PC-3 (cell line): Measurements from ENCODE around the gene EWSR1. TPM values are rescaled to one million over a fixed set of nuclear protein-coding genes. Genes with fewer than 3 reads are reported as not detected.

Experiments
- ATAC-seq: fragments of 200-7000 bp; cut with Tn5 transposase; 2 replicates; pipeline ENCODE4 v1.9.1; 2020; ENCODE audit warnings: mild to moderate bottlenecking, moderate library complexity
- BruUV-seq: library from RNA; stranded (reverse); fragments of 400-500 nt; replicated peaks from 2 replicates; lab custom pipeline; 2021; lab: Mats Ljungman, UMichigan
- CTCF ChIA-PET: fragments of 300-600 bp; sonication (Branson Sonifier 250); formaldehyde crosslinking; loops from one replicate; lab custom pipeline; 2022; ENCODE audit warnings: antibody characterized with exemption; lab: Charles Lee
- POLR2A ChIA-PET: fragments of 300-600 bp; sonication (Branson Sonifier 250); formaldehyde crosslinking; loops from one replicate; lab custom pipeline; 2022; ENCODE audit warnings: antibody characterized with exemption; ENCODE audit not compliant: unreplicated experiment; lab: Charles Lee
- DNase-seq: peaks from one replicate; pipeline ENCODE4 v3.0.0-alpha.2; 2015
- H2AFZ ChIP-seq: fragments of 300-600 bp; sonication (generic); 2 replicates; pipeline ENCODE4 v1.6.0; 2016; ENCODE audit warnings: antibody characterized with exemption, low read length
- H3F3A ChIP-seq: fragments of 300-600 bp; sonication (generic); one replicate; pipeline ENCODE4 v1.6.0; 2017; ENCODE audit warnings: antibody characterized with exemption, low read length, control low read depth, mild to moderate bottlenecking; ENCODE audit not compliant: unreplicated experiment
- H3K27ac ChIP-seq: fragments of 300-600 bp; sonication (generic); 2 replicates; pipeline ENCODE4 v1.5.1; 2016; ENCODE audit warnings: mild to moderate bottlenecking, low read length
- H3K27me3 ChIP-seq: fragments of 300-600 bp; sonication (generic); 2 replicates; pipeline ENCODE4 v1.6.1; 2016; ENCODE audit warnings: low read length, mixed read lengths
- H3K36me3 ChIP-seq: fragments of 300-600 bp; sonication (generic); 2 replicates; pipeline ENCODE4 v1.6.1; 2016; ENCODE audit warnings: low read depth, mixed run types, low read length, mixed read lengths
- H3K4me1 ChIP-seq: fragments of 300-600 bp; sonication (generic); 2 replicates; pipeline ENCODE4 v1.5.1; 2016; ENCODE audit warnings: low read length; ENCODE audit not compliant: insufficient read depth
- H3K4me2 ChIP-seq: fragments of 300-600 bp; sonication (generic); 2 replicates; pipeline ENCODE4 v1.6.0; 2016; ENCODE audit warnings: low read length
- H3K4me3 ChIP-seq: fragments of 300-600 bp; sonication (generic); 2 replicates; pipeline ENCODE4 v1.5.1; 2016; ENCODE audit warnings: mild to moderate bottlenecking, low read length, mixed read lengths
- H3K79me2 ChIP-seq: fragments of 300-600 bp; sonication (generic); 2 replicates; pipeline ENCODE4 v1.6.1; 2017; ENCODE audit warnings: low read length, mixed read lengths
- H3K9ac ChIP-seq: fragments of 300-600 bp; sonication (generic); 2 replicates; pipeline ENCODE4 v1.6.0; 2016; ENCODE audit warnings: mild to moderate bottlenecking, low read length
- H3K9me2 ChIP-seq: fragments of 300-600 bp; sonication (generic); replicated peaks from 2 replicates; pipeline ENCODE4 v1.6.1; 2016; ENCODE audit warnings: mixed run types, low read length, mixed read lengths
- H3K9me3 ChIP-seq: fragments of 300-600 bp; sonication (generic); 2 replicates; pipeline ENCODE4 v1.6.1; 2016; ENCODE audit warnings: low read length, mixed read lengths
- H4K20me1 ChIP-seq: fragments of 300-600 bp; sonication (generic); 2 replicates; pipeline ENCODE4 v1.6.1; 2016; ENCODE audit warnings: low read length, mixed read lengths
- EZH2 ChIP-seq: fragments of 300-600 bp; sonication (generic); IDR thresholded peaks from one replicate; pipeline ENCODE4 v1.6.1; 2017; ENCODE audit warnings: antibody characterized with exemption, mild to moderate bottlenecking, low read length; ENCODE audit not compliant: unreplicated experiment
- EZH2phosphoT487 ChIP-seq: fragments of 300-600 bp; sonication (generic); IDR thresholded peaks from 2 replicates; pipeline ENCODE4 v1.6.1; 2018; ENCODE audit warnings: mild to moderate bottlenecking, antibody characterized with exemption, low read length, borderline replicate concordance
- intact Hi-C: fragments of 100-400 bp; cut with micrococcal nuclease; formaldehyde crosslinking; loops from 2 replicates; pipeline ENCODE4 v1.9.0; 2023
- total RNA-seq: library from RNA; depleted of rRNA; stranded (reverse); fragments of >200 nt; gene quantifications from 2 replicates; pipeline ENCODE4 v1.2.3, GENCODE V29; 2014
- TF ChIP-seq, protein P1 (sequence below): fragments of 300-600 bp; sonication (generic); conservative IDR thresholded peaks from 2 replicates; pipeline ENCODE4 v1.5.1; 2017; ENCODE audit warnings: antibody characterized with exemption, low read depth, mild to moderate bottlenecking, low read length

EWSR1 gene
- total RNA-seq, 1 experiment from 2014 or later, result 288 TPM

DNA sequence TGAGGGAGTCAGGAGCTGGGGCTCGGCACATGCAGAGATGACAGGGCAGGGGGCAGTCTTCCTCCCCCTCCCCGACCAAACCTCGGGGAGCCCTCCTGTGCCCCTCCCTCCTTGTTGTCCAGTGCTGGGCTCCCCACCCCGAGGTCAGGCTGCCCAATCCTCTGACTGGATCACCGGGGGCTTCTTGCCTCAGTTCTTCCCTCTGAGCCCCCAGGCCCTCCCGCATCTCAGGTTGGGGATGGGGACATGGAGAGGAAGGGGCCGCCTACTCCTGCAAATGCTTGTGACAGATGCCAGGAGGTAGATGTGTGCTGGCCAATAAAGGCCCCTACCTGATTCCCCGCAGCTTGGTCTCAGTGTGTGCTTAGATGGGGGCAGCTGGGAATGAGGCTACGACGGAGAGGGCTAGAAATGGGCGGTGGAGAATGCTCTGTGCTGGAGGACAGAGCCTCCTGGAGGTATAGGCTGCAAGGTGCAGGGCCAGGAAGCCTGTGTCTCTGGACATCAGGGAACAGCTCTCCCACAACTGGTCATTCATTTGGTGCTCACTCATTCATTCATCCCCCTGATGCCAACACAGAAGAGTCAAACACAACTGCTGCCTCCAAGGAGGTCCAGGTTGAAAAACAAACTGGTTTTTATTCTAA, 8.7 kb upstream of the EWSR1 start:
- Histone ChIP-seq H3K4me1 (no peaks in the 10 kb centered on the region), H4K20me1 (no peaks in the 10 kb centered on the region), H3K79me2 (no peaks in the 10 kb centered on the region), H3K9me3 (no peaks in the 10 kb centered on the region), H3K27me3 (no peaks in the 10 kb centered on the region), H3K9me2 (no peaks in the 10 kb centered on the region), H2AFZ (no peak overlapping the region), H3K4me3 (no peak overlapping the region), H3F3A (no peaks in the 10 kb centered on the region), H3K9ac (no peak overlapping the region), H3K4me2 (no peak overlapping the region), H3K27ac (no peak overlapping the region), H3K36me3 (no peaks in the 10 kb centered on the region)
- ATAC-seq (peak; percentile 64), DNase-seq (no peak)
- ChIA-PET CTCF (no interaction called here), POLR2A (no interaction called here)
- TF ChIP-seq, protein P1, sequence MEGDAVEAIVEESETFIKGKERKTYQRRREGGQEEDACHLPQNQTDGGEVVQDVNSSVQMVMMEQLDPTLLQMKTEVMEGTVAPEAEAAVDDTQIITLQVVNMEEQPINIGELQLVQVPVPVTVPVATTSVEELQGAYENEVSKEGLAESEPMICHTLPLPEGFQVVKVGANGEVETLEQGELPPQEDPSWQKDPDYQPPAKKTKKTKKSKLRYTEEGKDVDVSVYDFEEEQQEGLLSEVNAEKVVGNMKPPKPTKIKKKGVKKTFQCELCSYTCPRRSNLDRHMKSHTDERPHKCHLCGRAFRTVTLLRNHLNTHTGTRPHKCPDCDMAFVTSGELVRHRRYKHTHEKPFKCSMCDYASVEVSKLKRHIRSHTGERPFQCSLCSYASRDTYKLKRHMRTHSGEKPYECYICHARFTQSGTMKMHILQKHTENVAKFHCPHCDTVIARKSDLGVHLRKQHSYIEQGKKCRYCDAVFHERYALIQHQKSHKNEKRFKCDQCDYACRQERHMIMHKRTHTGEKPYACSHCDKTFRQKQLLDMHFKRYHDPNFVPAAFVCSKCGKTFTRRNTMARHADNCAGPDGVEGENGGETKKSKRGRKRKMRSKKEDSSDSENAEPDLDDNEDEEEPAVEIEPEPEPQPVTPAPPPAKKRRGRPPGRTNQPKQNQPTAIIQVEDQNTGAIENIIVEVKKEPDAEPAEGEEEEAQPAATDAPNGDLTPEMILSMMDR, result 0 out of 2 replicates have a peak, but pooled peaks have one; percentile 22
- TF ChIP-seq EZH2, result no peak
- intact Hi-C loops, result no loop called here
- no TSS peak for BruUV-seq

DNA sequence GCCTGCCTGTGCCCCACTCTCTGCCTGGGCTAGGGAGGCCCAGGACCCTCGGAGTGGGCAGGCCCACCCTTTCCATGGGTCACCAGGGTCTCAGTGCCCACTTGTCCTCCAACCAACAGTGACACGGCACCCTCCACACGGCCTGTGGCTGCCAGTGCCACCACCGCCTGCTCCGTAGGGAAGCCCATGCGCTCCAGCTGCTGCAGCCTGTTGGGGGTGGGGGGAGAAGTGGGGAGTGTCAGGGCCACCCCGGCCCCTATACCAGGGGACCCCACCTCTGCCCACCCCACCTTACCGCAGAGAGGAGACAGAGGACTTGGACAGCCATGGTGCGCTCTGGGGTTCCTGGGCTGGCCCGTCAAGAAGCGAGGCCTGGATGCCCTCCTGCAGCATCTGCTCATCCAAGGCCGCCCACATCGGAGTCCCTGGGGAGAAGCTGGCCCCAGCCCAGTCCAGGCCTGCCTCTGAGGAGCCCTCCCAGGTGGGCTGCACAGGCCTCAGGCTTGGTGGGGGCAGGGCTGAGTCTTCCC, 8.0 kb upstream of the EWSR1 start:
- no peak overlapping the region for H3K27ac ChIP-seq
- ATAC-seq (no peak), DNase-seq (no peak)
- H3F3A ChIP-seq, result no peaks in the 10 kb centered on the region
- no peak for TF ChIP-seq EZH2
- TF ChIP-seq, protein P1, result no peak
- TF ChIP-seq EZH2phosphoT487, result no peak
- H4K20me1 ChIP-seq, result no peaks in the 10 kb centered on the region
- BruUV-seq, result no TSS peak
- no peaks in the 10 kb centered on the region for H3K9me2 ChIP-seq
- intact Hi-C loops, result no loop called here
- no peaks in the 10 kb centered on the region for H3K4me1 ChIP-seq
- ChIA-PET POLR2A (no interaction called here), CTCF (no interaction called here)
- no peaks in the 10 kb centered on the region for H3K79me2 ChIP-seq
- H3K36me3 ChIP-seq, result no peaks in the 10 kb centered on the region; the same call in 1 of the 2 replicates
- no peaks in the 10 kb centered on the region for H3K9me3 ChIP-seq
- H3K4me2 ChIP-seq, result no peak overlapping the region
- no peak overlapping the region for H3K9ac ChIP-seq
- H3K27me3 ChIP-seq, result no peaks in the 10 kb centered on the region
- H3K4me3 ChIP-seq, result no peak overlapping the region
- no peak overlapping the region for H2AFZ ChIP-seq

DNA sequence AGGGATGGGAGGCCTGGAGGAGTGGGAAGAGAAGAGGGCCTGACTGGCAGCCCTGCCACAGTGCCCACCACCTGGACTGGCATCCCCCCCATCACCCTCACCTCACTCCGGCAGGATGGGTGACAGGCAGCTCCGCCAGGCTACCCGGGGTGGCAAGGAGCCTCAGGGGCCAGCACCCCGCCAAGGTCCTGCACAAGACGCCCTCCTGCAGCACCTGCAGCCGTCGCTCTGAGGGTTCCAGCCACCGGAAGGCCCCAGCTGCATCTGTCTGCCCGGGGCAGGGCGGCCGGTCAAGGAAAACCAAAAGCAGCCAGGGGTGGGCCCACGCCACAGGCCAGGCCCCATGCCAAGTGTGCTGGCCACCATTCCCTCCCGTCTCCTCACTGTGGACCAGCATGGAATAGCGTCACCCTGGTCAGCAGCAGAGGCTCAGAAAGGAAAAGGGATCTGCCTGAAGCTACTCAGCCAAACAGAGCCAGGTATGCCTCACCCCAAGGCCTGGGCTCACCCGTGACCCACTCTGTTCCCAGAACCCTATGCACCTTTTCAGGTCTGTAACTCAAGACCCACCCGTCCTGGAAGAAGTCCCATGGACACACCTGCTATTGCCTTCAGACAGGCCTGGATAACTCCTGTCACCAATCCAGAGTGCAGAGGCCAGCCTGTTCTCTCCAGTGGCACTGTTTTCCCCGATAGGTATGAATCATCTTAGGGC, 7.3 kb upstream of the EWSR1 start:
- Histone ChIP-seq H3K4me2 (no peak overlapping the region), H3K79me2 (no peaks in the 10 kb centered on the region), H3K4me3 (no peak overlapping the region), H2AFZ (no peak overlapping the region), H3F3A (no peaks in the 10 kb centered on the region), H3K9me2 (no peaks in the 10 kb centered on the region), H3K9me3 (no peaks in the 10 kb centered on the region), H3K9ac (no peak overlapping the region), H4K20me1 (no peaks in the 10 kb centered on the region), H3K4me1 (no peaks in the 10 kb centered on the region), H3K27ac (no peak overlapping the region), H3K27me3 (no peaks in the 10 kb centered on the region), H3K36me3 (no peaks in the 10 kb centered on the region; the same call in 1 of the 2 replicates)
- DNase-seq (no peak), ATAC-seq (peak; percentile 25; the same call in 1 of the 2 replicates)
- intact Hi-C loops, result no loop called here
- TF ChIP-seq, protein P1, result no peak
- TF ChIP-seq EZH2 (no peak), EZH2phosphoT487 (no peak)
- ChIA-PET POLR2A (no interaction called here), CTCF (no interaction called here)
- BruUV-seq, result no TSS peak
